Kidney epithelial cell (primary cell): ENCODE results near the gene STOML1. TPM values are rescaled to one million over a fixed set of nuclear protein-coding genes. Genes with fewer than 3 reads are reported as not detected.

Experiments used
- DNase-seq: peaks from one replicate; pipeline ENCODE4 v3.0.0-alpha.2; 2010; ENCODE audit warnings: low read depth
- H3K27me3 ChIP-seq: 2 replicates; pipeline ENCODE4 v1.6.0; 2011; ENCODE audit warnings: low read length; ENCODE audit not compliant: control insufficient read depth, insufficient read depth
- H3K36me3 ChIP-seq: 2 replicates; pipeline ENCODE4 v1.5.1; 2011; ENCODE audit warnings: low read length; ENCODE audit not compliant: control insufficient read depth, insufficient read depth
- H3K4me3 ChIP-seq: 2 replicates; pipeline ENCODE4 v1.5.1; 2011; ENCODE audit warnings: low read depth, mild to moderate bottlenecking, control low read depth, low read length
- CTCF ChIP-seq: IDR thresholded peaks from 2 replicates; pipeline ENCODE4 v1.5.1; 2011; ENCODE audit warnings: mild to moderate bottlenecking, moderate library complexity, low read length, control low read depth, inconsistent platforms; ENCODE audit not compliant: insufficient read depth, poor library complexity, severe bottlenecking
- total RNA-seq: library from RNA; depleted of rRNA; stranded (reverse); fragments of >200 nt; gene quantifications from 2 replicates; pipeline ENCODE4 v1.2.3, GENCODE V29; 2015

Gene STOML1
- total RNA-seq, 1 donor from 2014 or later: 18.3 TPM

GRCh38 chr15:73959801-73960200 lies 32.3 kb downstream of the STOML1 start:
- H3K36me3 ChIP-seq: no peaks in the 10 kb centered on the region
- DNase-seq: no peak
- H3K4me3 ChIP-seq: no peak overlapping the region
- no peak for TF ChIP-seq CTCF
- H3K27me3 ChIP-seq: no peaks in the 10 kb centered on the region

- no peak for DNase-seq
- H3K4me3 ChIP-seq: no peak overlapping the region
- no peaks in the 10 kb centered on the region for H3K36me3 ChIP-seq
- no peak for TF ChIP-seq CTCF
- H3K27me3 ChIP-seq: no peaks in the 10 kb centered on the region
Measured at GRCh38 chr15:73959012-73959581, 33.0 kb downstream of the STOML1 start.

GRCh38 chr15:73957785-73958184 lies 34.3 kb downstream of the STOML1 start:
- Histone ChIP-seq H3K4me3 (no peak overlapping the region), H3K36me3 (no peaks in the 10 kb centered on the region), H3K27me3 (no peaks in the 10 kb centered on the region)
- no peak for TF ChIP-seq CTCF
- no peak for DNase-seq

GRCh38 chr15:73957276-73957675 lies 34.8 kb downstream of the STOML1 start:
- no peak for TF ChIP-seq CTCF
- DNase-seq: no peak
- H3K4me3 ChIP-seq: no peak overlapping the region
- no peaks in the 10 kb centered on the region for H3K36me3 ChIP-seq
- H3K27me3 ChIP-seq: no peaks in the 10 kb centered on the region

- no peak for TF ChIP-seq CTCF
- Histone ChIP-seq H3K36me3 (no peaks in the 10 kb centered on the region), H3K27me3 (no peaks in the 10 kb centered on the region), H3K4me3 (no peak overlapping the region)
- DNase-seq: peak; percentile 94
Measured at GRCh38 chr15:73956743-73957135, 35.4 kb downstream of the STOML1 start.
